Spleen (tissue), 7 donors: ENCODE results near the gene FGF14.

Source experiments
- POLR2A ChIP-seq, 3 donors: fragments of 450-650 bp; IDR thresholded peaks; one replicate each; pipeline ENCODE4 v1.5.1; 2017; ENCODE audit warnings: antibody characterized with exemption in 3 of 3, mild to moderate bottlenecking in 1 of 3
- POLR2AphosphoS5 ChIP-seq, 3 donors: sonication (generic); formaldehyde crosslinking; IDR thresholded peaks; one replicate each; pipeline ENCODE4 v1.5.1; 2017; ENCODE audit warnings: antibody characterized with exemption in 3 of 3
- TF ChIP-seq, protein P1 (sequence below), 11 experiments: fragments of 200-600 bp in 7 of 11; fragments of 450-650 bp in 4 of 11; sonication (generic) in 4 of 11; IDR thresholded peaks in 8 of 11; conservative IDR thresholded peaks in 3 of 11; 1 replicate in 7 of 11; 2 replicates in 4 of 11; pipeline versions ENCODE4 v1.4.0 to v1.8.0; 2016 to 2021; ENCODE audit warnings: antibody characterized with exemption in 11 of 11, inconsistent platforms in 4 of 11, mild to moderate bottlenecking in 1 of 11
- donor health status: DM: no; HTN: no; CAD: no; lungs with moderate emphysema.
- donor health status: DM: no; HTN: no; CAD: no.
- donor health status: DM: no; HTN: no; CAD: no.

DNA sequence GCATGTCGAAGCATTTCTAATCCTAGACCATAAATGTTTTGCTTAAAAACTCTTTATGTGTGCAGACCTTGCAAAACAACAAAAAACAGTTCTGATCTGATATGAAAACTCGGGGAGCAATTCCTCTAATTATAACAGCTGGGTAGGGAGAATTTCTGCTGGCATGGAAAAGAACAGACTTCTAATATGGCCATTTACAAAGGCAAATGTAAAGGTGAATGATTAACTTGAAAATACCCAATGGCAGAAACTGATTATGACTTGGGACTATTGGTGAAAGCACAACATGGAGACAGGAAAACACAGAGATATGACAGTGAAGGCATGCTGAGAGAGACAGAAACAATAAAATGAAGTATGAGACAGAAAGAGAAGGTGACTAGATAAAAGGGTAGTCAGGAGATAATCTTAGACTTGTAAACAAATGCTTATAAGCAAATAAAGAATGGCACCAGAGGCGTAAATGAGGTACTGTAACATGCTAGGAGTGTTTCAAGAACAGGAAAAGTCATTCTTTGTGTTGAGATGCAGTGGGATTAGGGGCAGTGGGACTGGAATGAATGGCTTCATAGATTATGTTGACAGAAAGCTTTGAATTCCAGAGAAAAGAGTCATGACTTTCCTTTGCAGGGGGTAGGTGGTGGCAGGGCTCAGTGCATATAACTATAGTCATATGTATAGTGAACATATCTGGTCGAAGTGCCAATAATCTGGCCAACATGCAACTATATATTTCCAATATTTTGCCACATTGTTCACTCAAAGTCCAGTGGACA is 556.4 kb downstream of the FGF14 start:
- TF ChIP-seq, protein P1, sequence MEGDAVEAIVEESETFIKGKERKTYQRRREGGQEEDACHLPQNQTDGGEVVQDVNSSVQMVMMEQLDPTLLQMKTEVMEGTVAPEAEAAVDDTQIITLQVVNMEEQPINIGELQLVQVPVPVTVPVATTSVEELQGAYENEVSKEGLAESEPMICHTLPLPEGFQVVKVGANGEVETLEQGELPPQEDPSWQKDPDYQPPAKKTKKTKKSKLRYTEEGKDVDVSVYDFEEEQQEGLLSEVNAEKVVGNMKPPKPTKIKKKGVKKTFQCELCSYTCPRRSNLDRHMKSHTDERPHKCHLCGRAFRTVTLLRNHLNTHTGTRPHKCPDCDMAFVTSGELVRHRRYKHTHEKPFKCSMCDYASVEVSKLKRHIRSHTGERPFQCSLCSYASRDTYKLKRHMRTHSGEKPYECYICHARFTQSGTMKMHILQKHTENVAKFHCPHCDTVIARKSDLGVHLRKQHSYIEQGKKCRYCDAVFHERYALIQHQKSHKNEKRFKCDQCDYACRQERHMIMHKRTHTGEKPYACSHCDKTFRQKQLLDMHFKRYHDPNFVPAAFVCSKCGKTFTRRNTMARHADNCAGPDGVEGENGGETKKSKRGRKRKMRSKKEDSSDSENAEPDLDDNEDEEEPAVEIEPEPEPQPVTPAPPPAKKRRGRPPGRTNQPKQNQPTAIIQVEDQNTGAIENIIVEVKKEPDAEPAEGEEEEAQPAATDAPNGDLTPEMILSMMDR (IDR thresholded peaks at IDR 0.05 in 8 of 11, conservative IDR thresholded peaks at IDR 0.05 in 3 of 11) = no peak
- no peak for TF ChIP-seq POLR2AphosphoS5 (IDR thresholded peaks at IDR 0.05)
- TF ChIP-seq POLR2A (IDR thresholded peaks at IDR 0.05) = no peak
